Measurements from ENCODE around the gene GPX3.
A peak's percentile ranks its signal among the peaks of the same experiment; 100 is the strongest.

The GPX3 gene

DNA sequence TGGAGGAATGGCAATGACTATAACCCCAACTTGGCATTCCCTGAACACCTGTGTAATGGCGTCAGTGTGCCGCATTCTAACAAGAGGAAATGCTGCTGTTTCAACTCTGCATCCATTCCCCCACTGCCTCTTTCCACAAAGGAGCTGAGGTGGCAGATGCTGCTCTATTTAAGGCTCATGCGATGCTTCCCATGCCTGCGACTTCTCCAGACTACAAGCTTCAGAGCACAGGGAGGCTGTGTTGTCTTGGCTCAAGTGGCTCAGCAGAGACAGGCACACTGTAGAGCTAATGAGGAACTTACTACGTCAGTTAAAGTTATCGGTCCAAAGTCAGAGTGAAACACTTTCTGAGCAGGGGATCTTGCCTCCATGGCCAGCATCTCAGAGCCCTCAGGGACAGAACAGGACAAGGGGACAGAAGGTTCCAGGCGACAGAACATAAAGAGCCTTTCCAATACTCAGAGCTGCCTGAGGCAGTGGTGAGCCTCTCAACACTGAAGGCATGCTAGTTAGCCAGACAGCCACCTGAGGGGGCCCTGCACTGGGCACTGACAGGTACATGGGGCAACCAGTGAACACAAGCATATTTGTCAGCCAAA lies 38.6 kb downstream of the GPX3 start:
- no peak for DNase-seq

DNA sequence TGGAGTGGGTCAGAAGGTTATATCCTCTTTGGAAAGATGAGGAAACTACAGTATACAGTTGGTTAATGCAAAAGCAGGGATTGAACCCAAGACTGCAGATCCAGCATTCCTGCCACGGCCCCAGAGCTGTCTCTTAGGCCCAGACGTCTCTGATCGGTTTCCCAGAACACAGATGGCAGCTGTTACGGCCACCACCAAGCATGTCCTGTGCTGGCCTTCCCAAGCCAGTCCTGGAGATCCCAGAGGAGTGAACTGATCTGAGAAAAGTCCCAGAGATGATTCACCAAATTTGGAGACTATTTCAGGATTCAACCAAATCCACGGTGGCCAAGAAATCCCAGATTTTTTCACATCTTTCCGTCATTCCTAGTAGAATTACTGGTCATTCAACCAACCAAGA lies 40.4 kb downstream of the GPX3 start:
- DNase-seq, result no peak

DNA sequence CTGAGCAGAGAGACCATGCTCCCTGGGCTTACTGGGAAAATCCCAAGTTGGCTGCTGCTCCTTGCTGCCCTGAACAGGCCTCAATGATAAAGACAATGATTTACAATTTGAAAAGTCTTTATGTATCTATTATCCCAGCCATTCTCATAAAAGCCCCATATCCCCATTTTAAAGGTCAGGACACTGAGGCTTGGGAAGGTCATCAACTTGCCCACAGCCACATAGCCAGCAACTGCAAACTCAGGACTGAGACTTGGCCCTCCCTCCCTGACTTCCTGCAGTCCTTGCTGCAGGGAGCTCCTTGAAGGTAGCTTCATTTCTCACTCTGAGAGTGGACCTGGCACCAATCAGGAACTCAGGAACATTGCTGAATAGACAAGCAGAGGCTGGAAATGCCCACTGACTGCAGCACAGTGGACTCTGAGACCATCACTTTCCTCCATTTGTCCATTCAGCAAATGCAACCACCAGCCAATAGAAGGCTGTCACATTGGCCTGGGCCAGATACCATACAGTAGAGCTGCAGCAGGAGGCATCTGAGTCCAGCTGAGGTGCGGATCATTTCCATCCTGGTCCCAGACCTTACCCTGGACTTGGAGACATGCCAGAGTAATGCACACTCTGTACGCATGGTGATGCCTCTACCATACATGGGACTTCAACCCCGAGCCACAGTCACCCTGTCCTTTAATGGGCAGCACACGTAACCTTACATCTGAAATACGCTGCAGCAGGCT lies 42.2 kb downstream of the GPX3 start:
- DNase-seq, result no peak

DNA sequence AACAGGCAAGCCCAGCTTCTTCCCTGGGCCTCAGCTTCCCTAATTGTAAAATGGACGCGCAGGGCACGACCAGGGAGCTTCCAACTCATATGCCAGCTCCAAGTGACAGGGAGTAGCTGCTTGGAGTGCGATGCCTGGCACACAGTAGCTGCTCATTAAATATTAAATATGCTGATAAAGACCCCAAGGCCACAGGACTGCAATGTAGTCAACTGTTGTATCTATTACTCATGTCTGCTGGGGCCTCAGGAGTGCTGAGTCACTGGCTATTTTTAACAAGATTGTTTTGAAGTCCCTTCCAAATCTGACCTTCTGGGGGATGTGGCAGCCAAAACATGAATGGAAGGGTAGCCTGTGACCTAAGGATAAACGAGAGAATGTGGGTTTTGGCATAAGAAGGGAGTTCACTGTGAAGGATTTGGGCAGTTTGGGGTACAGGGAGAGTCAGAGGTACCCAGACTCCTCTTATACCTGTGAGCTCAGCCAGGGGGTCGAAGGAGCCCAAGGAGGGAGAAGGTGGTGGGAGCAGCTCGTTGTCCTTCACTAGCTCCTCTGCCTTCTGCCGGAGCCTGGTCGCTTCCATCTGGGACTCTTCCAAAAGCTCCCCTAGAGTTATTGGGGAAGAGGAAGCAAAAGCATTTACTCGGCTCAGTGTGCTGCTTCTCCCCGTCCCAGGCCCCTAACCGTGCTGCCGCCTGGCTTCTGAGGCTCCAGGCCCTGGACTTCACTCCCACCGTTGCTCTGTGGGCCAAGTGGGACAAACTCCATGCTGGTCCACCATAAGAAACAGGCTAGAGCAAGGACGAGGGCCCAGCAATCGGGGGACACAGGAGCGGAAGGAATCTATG lies 43.0 kb downstream of the GPX3 start:
- DNase-seq, result peak; percentile 88

DNA sequence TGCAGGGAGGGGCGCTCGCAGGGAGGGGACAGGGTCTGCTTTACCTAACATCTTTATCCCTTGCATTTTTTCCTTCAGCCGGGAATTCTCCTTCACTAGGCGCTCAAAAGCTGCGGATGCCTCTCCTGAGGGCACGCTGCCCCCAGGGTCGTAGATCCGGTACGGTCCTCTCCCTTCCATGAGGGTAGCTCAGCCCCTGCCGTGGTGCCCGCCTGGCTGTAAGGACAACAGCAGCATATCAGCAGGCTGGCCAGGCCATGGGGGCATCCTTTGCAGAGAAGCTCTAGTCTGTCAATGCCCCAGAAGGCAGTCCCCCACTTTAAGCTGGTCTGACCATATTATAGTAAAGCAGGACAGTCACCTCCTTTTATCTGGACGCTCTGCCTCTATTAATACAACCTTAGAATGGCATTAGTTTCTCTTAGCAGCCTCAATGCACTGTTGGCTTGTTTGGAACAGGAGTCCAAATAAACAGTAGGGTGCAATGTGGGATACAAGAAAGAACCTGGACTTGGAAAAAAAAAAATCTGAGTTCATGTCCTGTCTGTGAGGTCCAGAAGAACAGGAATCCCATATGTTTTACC lies 44.6 kb downstream of the GPX3 start:
- DNase-seq, result no peak

DNA sequence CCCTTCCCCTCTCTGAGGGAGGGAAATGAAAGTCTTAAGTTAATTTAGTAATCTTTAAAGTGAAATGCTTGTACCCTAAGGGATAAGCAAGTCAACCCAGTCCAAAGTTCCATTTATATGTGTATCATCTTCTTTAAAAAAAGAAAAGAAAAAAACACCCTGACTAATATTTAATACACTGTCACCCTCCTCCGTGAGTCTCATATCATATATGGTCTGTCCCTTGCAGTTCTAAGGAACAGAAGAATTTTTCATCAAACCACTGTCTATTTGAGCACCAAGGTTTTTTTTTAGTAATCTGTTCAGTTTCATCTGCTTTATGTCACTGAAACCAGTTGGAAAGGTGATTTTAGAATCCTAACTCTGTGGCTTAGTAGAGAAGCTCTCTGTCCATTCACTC lies 45.2 kb downstream of the GPX3 start:
- no peak for DNase-seq

DNA sequence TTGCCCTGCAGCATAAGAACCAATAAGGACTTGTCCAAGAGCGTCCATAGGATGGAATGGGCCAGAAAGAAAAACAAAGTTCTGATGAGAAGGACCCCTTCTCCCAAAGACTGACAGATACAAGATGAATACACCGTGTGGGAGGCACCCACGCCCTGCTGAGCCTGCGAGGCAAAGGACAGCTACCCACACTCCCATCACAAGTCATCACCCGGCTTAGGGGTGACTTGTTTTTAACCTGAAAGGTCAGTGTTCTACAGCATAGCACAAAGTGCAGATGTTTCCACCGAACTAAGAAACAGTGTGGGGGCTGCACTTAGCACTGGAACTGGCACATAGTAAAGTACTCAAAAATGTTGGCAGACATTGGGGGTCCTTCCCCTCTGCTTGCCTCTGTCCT lies 46.5 kb downstream of the GPX3 start:
- DNase-seq, result no peak

DNA sequence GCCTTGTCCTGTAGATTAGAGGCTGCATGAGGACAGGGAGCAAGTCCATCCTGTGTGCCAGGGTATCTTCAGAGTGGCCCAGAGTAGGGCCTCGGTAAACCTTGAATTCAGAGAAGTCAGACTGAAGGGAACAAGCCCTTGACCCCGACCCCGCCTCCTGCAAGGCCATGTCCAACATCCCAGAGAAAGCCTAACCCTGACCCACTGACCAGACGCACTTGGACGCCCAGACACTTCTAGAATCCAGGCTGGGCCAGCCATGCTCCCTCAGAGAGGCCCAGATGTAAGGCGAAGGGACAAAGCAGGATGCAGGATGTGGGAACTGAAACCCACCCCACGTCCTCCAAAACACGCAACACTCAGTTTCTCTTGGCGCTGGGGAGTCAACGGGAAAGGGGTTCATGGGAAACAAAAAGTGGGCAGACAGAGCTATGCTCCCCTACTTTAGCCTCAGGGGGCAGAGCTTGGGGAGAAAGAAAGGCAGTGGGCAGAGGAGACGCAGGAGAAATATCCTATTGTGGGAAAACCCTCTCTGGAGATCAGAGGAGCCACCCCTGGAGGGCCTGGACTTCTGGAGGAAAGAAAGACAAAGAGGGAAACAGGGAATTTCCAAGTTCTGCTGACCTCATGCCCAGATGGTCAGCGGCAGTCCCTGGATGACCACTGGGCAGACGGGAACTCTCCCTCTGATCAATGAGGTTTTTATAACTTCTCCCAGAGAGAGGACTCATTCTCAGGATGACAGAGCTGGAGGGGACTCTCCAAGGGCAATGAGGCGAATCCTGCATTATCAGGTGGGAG lies 47.4 kb downstream of the GPX3 start:
- no peak for DNase-seq

DNA sequence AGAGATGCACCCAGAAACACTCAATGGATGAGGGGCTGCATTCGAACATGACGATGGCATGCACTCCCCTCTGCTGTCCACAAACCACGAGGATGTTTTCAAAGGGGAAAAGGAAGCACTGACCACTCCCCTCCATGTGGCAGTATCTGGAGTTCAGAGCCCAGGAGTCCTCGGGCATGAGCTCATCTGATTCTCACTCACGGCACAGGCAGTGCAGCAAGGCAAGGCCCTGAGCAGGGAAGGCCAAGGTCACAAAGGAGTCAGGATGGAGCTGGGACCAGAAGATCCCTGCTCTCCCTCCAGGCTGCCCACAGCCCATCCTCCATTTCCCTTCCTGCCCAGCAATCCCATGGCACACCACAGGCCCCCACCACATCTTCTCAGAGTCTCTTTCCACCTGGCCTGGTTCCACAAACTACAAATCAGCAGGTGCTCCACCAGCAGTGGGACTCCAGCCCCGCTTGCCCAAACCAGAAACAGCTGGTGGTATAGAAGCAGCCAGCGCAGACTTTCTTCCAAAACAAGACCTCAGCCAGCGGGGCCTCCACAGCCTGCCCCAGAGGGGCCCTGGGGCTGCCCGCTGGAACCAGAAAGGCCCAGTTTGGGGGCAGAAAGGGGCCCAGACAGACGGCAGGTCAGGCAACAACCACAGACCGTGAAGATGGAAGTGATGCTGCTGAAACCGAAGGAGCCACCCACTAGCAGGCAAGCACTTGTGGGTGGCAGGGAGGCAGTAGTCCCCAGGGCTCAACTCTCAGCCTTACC lies 48.2 kb downstream of the GPX3 start:
- DNase-seq, result no peak

DNA sequence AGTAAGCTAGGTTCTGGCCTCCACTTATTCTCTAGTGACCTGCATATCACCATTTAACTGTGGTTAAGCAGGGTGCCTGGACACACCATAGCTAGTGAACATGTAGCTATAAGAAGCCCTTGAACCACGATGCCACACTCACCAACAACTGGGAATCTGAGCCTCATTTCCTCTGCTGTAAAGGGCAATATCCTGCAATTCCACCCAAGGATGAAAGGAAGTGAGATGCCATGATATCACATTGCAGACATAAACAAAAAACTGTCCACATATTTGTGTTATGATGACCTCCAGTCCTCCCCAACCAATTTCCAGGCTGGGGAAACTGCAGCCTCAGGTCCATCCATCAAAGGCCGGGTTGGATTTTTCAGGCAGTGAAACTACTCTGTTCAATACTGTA lies 50.1 kb downstream of the GPX3 start:
- no peak for DNase-seq

DNA sequence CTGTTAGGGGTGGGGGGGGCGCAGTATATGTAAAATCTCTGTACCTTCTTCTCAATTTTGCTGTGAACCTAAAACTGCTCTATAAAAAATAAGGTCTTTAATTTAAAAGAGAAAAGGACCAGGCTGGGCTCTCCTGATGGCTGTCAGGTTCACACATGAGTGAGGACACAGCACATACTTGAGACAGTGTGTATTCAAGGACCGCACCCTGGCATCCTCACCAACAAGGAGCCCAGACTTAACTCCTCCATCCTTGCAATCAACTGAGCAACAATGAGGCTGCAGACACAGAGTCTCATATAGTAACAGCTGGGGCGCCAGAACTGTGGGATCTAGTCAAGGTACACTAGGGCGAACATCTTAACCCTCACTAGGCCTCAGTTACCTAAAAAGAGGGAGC lies 50.6 kb downstream of the GPX3 start:
- no peak for DNase-seq

DNA sequence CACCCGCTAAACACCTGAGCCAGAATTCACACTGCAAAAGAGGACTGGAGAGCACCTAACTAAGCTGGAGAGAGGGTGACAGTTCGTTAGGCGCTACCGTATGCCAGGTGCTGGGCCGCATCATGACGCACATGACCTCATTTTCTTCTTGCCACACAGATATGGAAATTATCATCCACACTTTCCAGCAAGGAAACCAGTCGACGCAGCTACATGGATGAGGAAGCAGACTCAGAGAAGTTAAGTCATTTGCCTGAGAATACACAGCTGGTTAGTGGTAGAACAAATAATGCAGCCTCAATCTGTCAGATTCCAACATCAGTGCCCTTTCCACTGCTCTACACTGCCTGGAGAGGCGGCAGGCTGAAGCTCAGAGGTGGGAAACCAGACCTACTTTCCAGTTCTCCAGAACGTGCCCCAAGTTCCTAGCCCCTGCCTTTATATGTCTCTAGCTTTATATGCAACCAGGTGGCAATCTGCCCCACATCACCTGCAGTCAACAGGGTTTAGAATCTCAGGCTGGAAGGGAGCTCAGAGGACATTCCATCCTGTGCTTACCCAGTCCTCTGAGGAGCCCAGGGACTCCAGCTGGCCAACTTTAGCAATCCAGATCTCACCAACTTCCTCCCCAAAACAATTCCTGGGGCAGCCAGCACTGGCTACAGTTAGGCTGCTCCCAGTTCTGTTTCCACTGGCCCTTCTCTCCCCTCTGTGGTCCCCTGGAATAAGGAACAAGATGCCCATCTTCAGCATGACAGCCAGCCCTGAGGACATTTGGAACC lies 51.6 kb downstream of the GPX3 start:
- no peak for DNase-seq

DNA sequence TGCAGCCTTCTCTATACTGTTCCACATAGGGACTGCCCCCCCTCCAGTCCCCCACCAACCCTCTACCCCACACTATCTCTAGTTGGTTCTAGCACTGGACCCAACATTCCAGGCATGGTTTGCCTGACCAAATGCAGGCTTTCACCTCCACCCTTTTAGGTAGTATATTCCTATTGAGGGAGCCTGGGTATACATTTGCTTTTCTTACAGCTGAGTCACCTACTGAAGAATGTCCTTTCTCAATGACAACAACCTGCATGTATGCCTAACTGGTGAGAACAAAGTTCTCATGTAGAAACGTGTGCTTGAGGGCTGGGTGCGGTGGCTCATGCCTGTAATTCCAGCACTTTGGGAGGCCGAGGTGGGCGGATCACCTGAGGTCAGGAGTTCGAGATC lies 52.2 kb downstream of the GPX3 start:
- DNase-seq, result peak; percentile 85

DNA sequence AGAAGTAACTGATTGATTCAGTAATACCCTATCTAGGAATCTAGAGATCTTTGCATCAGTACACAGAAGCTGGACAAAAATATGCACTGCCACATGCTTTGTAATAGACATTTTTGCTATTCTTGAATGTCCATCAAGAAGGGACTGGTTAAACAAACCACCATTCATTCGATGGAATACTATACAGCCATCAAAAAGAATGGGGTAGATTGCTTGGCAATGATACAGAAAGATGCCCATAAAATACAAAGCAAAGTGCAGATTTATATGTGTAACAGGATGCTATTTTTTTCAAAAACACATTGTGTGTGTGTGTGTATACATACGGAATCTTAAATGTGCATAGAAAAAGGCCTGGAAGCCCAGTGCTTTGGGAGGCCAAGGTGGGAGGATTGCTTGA lies 52.9 kb downstream of the GPX3 start:
- DNase-seq, result no peak

DNA sequence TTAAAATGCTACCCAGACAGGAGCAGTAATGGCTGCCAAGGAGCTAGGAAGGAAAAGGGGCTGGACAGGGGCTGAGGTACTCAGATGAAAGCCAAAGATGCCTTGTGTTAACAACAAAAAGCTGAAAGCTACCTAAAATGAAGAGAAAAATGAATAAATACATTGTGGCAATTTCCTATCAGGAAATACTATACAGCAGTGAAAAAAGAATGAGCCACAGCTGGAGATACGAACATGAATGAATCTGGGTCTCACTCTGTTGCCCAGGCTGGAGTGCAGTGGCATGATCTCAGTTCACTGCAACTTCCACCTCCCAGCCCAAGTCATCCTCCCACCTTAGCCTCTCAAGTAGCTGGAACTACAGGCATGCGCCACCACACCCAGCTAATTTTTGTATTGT lies 54.2 kb downstream of the GPX3 start:
- DNase-seq, result no peak

DNA sequence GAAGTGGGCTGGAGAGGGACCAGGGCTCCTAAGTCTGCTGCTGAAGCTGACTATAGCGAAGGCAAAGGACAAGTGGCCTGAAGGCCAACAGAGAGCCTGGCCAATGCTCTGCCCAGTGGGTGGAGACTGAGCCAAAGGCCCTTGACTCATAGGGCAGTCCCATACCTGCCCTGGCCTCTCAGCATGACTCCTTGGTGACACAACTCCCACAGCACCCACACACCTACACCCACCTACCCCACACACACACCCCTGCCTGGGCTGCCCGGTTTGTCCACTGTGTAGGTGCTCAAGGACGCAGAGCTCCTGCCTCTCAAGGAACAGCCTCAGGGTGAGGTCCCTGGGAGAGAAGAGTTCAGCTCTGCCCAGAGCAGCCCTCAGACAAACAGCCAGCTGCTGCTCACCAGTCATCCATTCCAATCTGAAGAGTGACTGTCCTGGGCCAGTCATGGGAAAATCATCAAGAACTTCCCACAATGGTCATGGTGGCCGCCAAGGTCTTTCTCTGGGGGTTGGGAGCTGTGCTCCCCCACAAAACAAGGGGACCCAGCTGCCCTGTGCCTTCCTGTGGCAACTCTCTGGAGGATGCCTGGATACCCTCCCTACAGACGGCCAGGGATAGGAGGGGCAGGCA lies 55.4 kb downstream of the GPX3 start:
- peak; percentile 61 for DNase-seq

DNA sequence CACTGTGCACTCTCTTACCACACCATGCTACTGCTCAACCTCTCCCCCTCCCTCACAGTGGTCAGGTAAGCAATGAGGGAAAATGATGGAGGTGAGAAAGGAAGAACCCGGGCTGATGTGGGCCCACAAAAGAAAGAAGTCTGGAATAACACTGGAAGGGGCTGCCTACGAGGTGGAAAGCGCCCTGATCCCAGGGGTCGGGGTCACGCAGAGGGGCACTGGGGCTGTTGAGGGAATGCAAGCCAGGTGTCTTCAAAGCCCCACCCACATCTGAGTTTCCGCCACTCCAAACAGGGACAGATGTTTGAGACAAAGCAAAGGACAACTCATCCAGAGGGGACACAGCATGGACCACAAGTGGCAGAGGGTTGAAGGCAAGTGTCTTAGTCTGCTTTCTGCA lies 56.2 kb downstream of the GPX3 start:
- no peak for DNase-seq

DNA sequence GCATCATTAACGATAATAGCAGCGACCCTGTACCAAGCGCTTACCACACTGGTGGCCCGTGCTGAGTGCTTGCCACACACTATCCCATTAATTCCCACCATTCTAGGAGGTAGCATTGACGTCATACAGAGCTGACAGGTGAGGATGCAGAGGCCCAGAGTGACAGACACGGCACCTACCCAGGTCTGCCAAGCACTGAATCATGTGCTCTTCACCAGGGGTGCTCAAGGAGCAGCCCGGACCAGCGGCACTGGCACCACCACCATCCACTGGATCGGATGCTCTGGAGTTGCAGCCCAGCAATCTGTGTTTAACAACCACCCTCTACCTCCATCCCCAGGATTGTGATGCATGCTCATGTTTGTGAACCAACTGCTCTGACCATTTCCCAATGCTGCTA lies 57.0 kb downstream of the GPX3 start:
- no peak for DNase-seq

DNA sequence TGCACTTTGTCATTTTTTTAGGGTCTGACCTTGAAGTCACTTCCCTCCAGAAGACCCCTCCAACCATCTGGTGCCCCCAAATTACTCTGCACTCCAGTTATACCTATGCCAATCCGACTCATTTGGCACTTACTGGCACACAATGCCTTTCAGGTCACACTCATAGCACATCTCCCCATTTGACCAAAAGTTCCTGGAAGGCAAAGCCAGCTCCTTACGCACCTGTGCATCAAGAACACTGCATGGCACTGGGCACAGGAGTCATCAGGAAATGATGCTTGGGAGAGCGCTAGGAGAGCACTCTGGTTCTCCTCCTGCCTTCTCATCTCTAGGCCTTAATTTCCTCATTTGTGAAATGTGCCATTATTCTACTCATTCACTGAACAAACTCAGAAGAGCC lies 57.6 kb downstream of the GPX3 start:
- DNase-seq, result no peak
